GM21786 (cell line): ENCODE measurements around the gene CNTNAP2.

ENCODE experiments used
- ATAC-seq: cut with Tn5 transposase; IDR thresholded peaks from one replicate; pipeline ENCODE4 v1.9.1; 2021; ENCODE audit not compliant: unreplicated experiment

The CNTNAP2 gene

DNA sequence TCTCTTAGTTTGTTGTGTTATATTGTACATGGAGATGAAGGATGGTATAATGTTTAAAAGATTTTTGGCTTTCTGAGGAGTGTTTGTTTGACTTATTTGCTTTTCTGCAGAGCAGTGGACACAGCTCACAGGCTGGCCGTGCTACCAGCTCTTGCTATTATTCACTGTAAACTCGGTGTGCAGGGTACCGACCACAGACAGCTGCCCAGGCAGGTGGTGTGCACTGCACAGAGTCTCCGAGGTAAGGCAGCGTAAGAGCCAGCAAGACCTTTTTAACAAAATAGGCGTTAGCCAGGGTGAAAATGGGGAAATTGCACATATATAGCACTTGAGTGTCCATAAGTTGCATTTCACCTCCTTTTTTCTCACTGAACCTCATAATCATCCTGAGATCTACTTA, 438.0 kb downstream of the CNTNAP2 start:
- no peak for ATAC-seq

- ATAC-seq = no peak
These were observed 441.4 kb downstream of the CNTNAP2 start for GRCh38 chr7:146557971-146558469.

GRCh38 chr7:146565872-146566271, 449.3 kb downstream of the CNTNAP2 start:
- no peak for ATAC-seq

DNA sequence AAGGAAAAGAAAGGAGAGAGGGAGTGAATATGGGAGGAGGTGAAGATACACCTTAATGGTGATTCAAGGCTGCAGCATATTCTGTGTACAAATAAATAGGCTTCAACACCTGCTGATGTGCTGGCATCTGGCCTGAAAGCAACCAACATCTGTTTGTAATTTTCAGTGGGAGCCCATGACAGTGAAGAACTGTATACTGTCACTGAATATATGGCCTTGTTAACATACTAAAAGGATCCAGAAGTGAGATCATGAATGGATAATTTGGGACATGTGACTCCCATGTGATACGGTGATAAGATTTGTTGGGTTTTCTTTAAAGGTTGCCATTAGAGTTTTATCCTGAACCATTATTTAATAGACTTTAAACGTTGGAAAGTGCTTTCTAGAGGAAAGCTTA, 459.3 kb downstream of the CNTNAP2 start:
- ATAC-seq = no peak

DNA sequence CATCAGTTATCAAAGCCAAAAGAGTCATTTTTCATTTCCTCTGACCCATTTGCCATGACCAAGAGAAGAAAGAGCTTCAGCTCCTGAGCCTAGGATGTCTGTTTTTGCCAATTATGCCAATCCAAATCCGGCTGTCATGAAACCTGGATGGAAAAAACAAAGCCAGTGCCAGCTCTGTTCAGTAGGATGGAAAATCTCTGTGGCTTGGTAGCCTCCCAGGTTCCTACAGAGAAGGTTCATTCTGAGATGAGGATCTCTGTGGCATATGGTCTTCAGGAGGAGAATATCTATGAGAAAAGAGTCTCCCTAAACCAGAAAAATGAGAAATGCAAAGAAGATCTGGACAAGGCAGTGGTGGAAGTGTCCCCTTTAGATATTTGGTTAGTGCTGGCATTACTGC, 475.4 kb downstream of the CNTNAP2 start:
- ATAC-seq = no peak

- no peak for ATAC-seq
These were observed 490.0 kb downstream of the CNTNAP2 start for GRCh38 chr7:146606628-146607027.

DNA sequence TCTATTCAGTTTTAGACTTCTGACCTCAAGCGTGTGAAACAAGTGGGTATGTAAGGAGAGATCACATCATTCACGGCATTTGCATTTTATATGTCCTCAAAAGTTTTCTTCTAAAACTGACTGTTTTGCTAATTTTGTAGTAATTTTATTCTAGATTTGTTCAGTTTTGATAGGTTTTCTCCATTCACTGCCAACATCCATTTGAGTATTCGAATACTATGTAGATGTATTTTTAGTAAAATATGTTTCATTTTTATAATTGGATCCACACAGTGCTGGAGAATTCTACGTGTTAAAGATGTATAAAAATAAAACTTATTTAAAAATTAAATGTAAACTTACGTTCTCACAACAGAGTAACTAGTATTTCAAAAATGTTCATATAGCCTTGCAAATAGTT, 503.0 kb downstream of the CNTNAP2 start:
- no peak for ATAC-seq

- no peak for ATAC-seq
These were observed 510.3 kb downstream of the CNTNAP2 start for GRCh38 chr7:146626912-146627311.

DNA sequence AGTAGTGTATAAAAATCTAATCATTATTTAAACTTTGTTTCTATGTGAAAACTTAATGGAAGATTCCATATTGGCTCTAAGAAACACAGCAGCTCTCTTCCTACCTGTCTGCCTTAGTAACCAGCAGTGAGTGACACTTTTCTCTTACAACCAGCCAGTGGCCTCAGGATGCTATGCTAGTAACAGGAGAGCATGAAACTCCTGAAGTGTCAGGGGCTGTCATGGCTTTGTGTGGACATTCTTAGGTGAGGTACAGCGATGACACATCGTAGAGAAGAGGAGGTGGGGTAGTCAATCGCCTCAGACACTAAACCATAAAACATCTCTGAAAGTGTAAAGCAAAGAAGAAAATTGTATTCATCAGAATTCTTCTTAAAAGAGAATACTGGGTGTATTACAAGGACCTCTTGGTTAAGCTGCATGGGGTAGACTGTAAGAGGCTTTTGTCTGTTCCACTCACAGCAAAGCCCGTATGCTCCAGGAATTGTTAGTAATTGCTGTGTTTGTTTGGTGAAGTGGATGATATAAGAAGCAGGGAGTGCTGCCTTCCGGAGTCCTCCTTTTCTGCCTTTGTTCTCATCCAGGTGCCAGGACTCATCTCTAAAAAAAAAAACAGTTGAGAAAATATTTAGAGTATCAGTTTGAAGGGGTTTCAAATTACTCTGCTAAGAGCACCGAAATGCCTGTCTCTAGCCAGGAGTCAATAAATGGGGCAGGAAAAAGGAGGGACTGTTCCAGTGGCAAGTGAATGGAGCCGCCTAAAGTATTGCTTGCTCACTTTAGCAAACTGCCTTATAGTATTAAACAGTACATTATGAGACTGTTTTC, 518.8 kb downstream of the CNTNAP2 start:
- ATAC-seq = no peak

GRCh38 chr7:146636033-146636356, 519.4 kb downstream of the CNTNAP2 start:
- ATAC-seq = no peak

GRCh38 chr7:146636581-146636980, 520.0 kb downstream of the CNTNAP2 start:
- ATAC-seq = no peak

DNA sequence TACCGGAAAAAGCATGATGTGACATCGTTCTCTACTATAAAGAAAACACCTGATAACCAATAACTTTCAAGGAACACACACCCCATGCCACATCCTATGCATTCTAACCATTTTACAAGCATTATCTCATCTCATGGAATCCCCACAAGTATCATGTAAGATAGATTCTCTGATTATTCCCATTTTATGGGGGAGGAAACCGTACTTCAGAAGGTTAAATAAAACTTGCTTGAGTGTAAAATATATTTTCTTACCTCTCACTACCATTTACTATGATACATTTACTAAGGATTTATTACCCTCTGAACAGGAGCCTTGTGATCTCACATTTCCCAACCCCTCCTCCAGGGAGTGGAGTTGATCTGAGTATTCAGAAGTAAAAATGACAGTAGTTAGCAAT, 522.7 kb downstream of the CNTNAP2 start:
- ATAC-seq = no peak

GRCh38 chr7:146641491-146641890, 524.9 kb downstream of the CNTNAP2 start:
- no peak for ATAC-seq

GRCh38 chr7:146645383-146645976, 528.9 kb downstream of the CNTNAP2 start:
- no peak for ATAC-seq

DNA sequence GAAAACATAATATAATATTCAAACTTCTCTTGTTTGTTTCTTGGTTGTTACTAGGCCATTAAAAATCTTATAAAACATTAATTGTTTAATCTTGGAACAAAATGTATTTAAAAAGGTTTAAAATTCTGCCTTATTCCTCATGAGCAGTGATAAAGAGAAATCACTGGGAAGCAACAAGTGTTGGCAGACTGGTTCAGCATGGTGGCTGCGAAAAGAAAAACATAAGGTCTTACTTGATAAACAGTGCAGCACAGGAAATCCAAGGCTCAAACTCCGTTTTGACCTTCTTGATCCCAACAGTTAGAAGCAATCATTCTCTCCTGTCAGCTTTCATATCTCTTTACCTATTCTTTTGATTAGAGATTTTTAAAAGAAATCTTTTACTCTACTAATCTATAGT, 530.8 kb downstream of the CNTNAP2 start:
- no peak for ATAC-seq

DNA sequence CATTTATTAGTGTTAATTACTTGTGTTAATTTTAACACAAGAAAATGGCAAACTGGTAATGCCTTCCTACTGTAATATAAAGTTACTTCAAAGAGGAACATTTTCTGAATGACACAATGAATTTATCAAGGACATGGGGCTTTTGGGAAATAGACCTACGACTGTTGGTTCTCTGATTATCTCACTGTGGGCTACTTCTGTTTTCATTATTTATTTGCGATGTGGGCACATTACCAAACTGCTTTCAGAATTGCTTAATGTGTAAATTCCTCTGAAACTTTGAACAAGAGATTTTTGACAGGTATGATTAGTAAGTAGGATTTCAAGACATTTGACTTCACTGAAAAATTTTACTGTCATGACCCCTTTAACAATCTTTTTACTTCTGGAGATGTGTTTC, 535.6 kb downstream of the CNTNAP2 start:
- ATAC-seq = no peak

GRCh38 chr7:146654048-146654447, 537.4 kb downstream of the CNTNAP2 start:
- ATAC-seq = no peak

DNA sequence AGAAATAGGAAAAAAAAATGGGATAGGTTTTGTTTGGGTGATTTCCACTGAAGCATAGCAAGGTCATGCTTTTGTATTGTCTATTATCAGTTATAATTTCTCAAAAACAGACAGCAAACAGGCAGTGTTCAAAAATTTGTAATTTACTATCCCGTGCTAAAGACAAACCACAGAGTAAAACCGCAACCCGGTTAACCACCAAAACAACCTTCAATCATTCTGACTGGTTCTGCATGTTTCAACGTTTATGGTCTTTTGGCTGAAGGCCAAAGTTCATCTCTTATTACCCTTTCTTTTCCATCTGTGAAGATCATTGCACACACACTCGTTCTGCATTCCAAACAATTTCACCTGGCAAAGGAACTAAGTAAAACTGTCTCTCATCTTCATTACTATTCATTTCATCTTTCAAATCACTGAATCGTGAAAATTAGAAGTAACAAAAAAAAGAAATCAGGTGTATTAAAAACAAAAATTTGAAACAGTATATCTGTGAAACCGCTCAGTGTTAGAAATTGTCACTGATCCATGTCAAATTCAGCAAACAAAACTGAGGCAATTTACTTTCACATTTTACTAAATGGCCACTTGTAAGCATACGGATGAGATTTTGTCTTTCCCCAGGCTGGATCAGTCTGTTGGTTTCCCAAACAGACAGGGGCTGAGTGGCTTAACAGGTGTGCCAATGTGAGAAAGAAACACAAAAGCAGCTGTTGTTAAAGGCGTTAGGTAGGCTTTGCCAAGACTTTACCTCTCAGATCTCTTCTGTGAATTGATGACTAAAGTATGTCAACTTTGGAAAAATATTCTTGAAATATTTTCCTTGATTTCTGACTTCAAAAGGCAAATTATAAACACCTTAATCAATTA, 539.6 kb downstream of the CNTNAP2 start:
- no peak for ATAC-seq

DNA sequence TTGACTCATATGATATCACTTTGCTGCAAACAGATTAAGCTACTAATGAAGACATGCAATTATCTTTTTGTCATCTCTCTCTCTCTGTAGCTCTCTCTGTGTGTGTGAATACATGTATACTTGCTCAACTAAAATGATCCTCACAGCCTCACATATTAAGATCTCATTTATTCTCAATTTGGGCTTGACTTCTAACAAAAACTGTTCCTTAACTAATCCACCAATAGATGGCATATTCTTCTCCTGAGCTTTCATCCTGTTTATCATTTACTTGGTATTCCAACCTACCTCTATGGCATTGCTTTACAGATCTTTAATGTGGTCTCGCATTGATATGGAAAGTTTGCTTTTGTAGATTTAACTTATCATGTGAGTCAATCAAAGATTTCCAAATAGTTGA, 540.4 kb downstream of the CNTNAP2 start:
- ATAC-seq = no peak

- ATAC-seq = no peak
These were observed 542.0 kb downstream of the CNTNAP2 start for GRCh38 chr7:146658604-146659003.

DNA sequence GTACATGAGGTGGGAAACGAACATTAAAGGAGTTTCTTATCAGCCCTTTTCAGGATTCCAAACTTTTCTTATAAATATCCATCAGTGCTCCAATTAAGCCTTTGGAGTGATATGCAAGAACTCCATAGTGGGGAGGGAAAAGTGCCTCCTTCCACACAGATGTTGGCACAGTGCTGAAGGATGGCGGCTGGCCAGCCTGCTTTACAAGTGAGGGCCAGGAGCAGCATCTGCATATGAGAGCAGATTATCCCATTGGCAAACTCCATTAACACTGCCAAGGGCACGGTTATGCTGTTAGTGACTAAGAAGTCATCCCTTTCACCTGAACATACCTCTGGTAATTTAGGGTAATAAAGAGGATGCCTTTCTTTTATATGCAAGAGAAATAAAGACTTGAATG, 543.1 kb downstream of the CNTNAP2 start:
- ATAC-seq = no peak

DNA sequence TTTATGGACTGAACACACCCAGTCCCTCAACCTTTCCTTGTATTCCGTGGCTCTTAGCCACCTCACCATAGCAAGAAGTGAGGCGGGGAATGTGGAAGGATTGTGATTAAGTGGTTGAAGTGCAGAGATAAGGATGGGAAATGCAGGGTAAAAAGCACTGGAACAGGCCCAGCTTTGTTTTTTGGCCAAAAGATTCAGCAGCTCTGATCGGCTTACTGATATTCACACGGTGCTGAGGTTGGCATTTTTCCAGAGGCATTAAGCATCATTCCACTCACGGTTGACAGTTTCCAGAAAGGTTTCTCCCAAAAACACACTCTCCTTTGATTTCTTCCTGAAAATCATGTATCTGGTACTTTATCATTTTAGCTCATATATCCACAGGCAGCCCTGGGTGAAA, 544.2 kb downstream of the CNTNAP2 start:
- ATAC-seq = no peak
